Keratinocyte (primary cell): ENCODE data around the gene MALT1. TPM values are rescaled to one million over a fixed set of nuclear protein-coding genes. Genes with fewer than 3 reads are reported as not detected.

Experiments used
- DNase-seq: peaks from one replicate; pipeline ENCODE4 v3.0.0-alpha.2; 2011; ENCODE audit warnings: low read depth, missing footprints, low spot score
- FAIRE-seq: peaks from 2 replicates; lab custom pipeline; 2011; peaks lifted over from hg19 to GRCh38; lab: Jason Lieb, UNC
- H2AFZ ChIP-seq: 2 replicates; pipeline ENCODE4 v1.6.0; 2012; ENCODE audit warnings: low read length, control low read depth, inconsistent platforms; ENCODE audit not compliant: control insufficient read depth
- H3K27ac ChIP-seq: 2 replicates; pipeline ENCODE4 v1.5.1; 2011; ENCODE audit warnings: low read length; ENCODE audit not compliant: control insufficient read depth, insufficient read depth
- H3K27me3 ChIP-seq: 3 replicates; pipeline ENCODE4 v1.6.0; 2011; ENCODE audit warnings: low read length; ENCODE audit not compliant: control insufficient read depth, insufficient read depth; ENCODE audit errors: extremely low read depth
- H3K36me3 ChIP-seq, 2 experiments: 2 replicates in 1 of 2; 3 replicates in 1 of 2; pipeline ENCODE4 v1.5.1; 2011; ENCODE audit warnings: low read length in 2 of 2, mild to moderate bottlenecking in 1 of 2; ENCODE audit not compliant: control insufficient read depth in 2 of 2, insufficient read depth in 2 of 2; ENCODE audit errors: extremely low read depth in 1 of 2
- H3K4me1 ChIP-seq: 3 replicates; pipeline ENCODE4 v1.5.1; 2011; ENCODE audit warnings: low read length; ENCODE audit not compliant: control insufficient read depth, insufficient read depth; ENCODE audit errors: extremely low read depth
- H3K4me2 ChIP-seq: 3 replicates; pipeline ENCODE4 v1.6.0; 2011; ENCODE audit warnings: low read depth, low read length; ENCODE audit not compliant: control insufficient read depth, insufficient read depth; ENCODE audit errors: extremely low read depth
- H3K4me3 ChIP-seq, 3 experiments: fragments of 200-600 bp in 1 of 3; sonication (generic) in 1 of 3; 2 replicates in 2 of 3; 3 replicates in 1 of 3; pipeline ENCODE4 v1.5.1; 2011 to 2016; ENCODE audit warnings: low read length in 3 of 3, mild to moderate bottlenecking in 3 of 3, control low read depth in 2 of 3, inconsistent platforms in 1 of 3, low read depth in 1 of 3, mixed read lengths in 1 of 3, mixed run types in 1 of 3, moderate library complexity in 1 of 3; ENCODE audit not compliant: control insufficient read depth in 2 of 3, insufficient read depth in 2 of 3; ENCODE audit errors: extremely low read depth in 1 of 3
- H3K79me2 ChIP-seq: 2 replicates; pipeline ENCODE4 v1.6.0; 2012; ENCODE audit warnings: low read length; ENCODE audit not compliant: control insufficient read depth, insufficient read depth
- H3K9ac ChIP-seq: 3 replicates; pipeline ENCODE4 v1.6.0; 2011; ENCODE audit warnings: low read length; ENCODE audit not compliant: control insufficient read depth, insufficient read depth; ENCODE audit errors: extremely low read depth
- H3K9me1 ChIP-seq: 3 replicates; pipeline ENCODE4 v1.6.0; 2011; ENCODE audit warnings: low read length; ENCODE audit not compliant: control insufficient read depth, insufficient read depth; ENCODE audit errors: extremely low read depth
- H3K9me3 ChIP-seq: 2 replicates; pipeline ENCODE4 v1.5.1; 2012; ENCODE audit warnings: low read depth, low read length; ENCODE audit not compliant: control insufficient read depth
- H4K20me1 ChIP-seq: 3 replicates; pipeline ENCODE4 v1.6.0; 2011; ENCODE audit warnings: low read length; ENCODE audit not compliant: control insufficient read depth, insufficient read depth; ENCODE audit errors: extremely low read depth
- CTCF ChIP-seq, 3 experiments: IDR thresholded peaks in 1 of 3; conservative IDR thresholded peaks in 1 of 3; optimal IDR thresholded peaks in 1 of 3; 2 replicates in 2 of 3; 3 replicates in 1 of 3; pipeline versions ENCODE3 to v1.5.1; 2011; ENCODE audit warnings: low read length in 3 of 3, mild to moderate bottlenecking in 3 of 3, moderate library complexity in 2 of 3, control low read depth in 1 of 3, inconsistent platforms in 1 of 3; ENCODE audit not compliant: insufficient read depth in 2 of 3; ENCODE audit errors: extremely low read depth in 1 of 3
- EZH2 ChIP-seq: IDR thresholded peaks from one replicate; pipeline ENCODE4 v1.6.1; 2012; ENCODE audit warnings: inconsistent platforms, mild to moderate bottlenecking, low read length, moderate library complexity
- dilution Hi-C: fragments of 300-500 bp; cut with MboI; formaldehyde crosslinking; loops from one replicate; pipeline ENCODE4 v1.7.0; 2020; ENCODE audit warnings: low sequenced_read_pairs; ENCODE audit not compliant: extremely low pct_ligation_motif_present
- polyA plus RNA-seq, 5 experiments: library from polyadenylated mRNA; depleted of rRNA in 3 of 5; stranded (reverse) in 3 of 5; stranded (forward) in 1 of 5; unstranded in 1 of 5; fragments of >200 nt; gene quantifications; 1 replicate in 1 of 5; 2 replicates in 3 of 5; 3 replicates in 1 of 5; pipeline versions ENCODE4 v1.2.1 to v1.2.3, GENCODE V29; 2011 to 2012; ENCODE audit warnings: missing spikeins in 2 of 5, low read depth in 1 of 5, low replicate concordance in 1 of 5

The MALT1 gene
- polyA plus RNA-seq, 1 donor (not counting 4 experiments of a cell fraction or from before 2014, with no cell fraction given) = 52.1 TPM

DNA sequence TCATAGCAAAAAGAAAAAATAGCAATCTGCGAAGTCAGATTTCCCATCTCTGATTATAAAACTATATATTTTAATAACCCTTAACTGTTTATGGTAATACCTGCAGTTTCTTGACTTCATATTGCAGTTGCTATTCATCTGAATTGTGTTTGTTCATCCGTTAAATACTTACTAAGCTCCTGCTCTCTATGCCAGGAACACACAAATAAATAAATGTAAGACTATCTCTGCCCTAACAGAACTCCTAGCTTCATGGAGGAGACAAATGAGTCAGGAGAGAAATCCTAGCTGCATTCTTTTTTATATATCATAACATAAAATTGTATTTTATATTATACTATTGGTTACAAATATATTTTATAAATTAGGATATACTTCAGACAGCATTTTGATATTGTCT is 61.2 kb downstream of the MALT1 start:
- Histone ChIP-seq H3K36me3 (peaks cover 12 to 16% of the 10 kb centered on the region in 2 experiments), H3K9ac (no peak overlapping the region), H2AFZ (no peak overlapping the region), H4K20me1 (no peaks in the 10 kb centered on the region), H3K9me1 (no peaks in the 10 kb centered on the region), H3K4me1 (no peaks in the 10 kb centered on the region), H3K27ac (no peak overlapping the region), H3K9me3 (no peaks in the 10 kb centered on the region), H3K79me2 (no peaks in the 10 kb centered on the region), H3K27me3 (no peaks in the 10 kb centered on the region), H3K4me3 (no peak overlapping the region), H3K4me2 (no peak overlapping the region)
- no peak for TF ChIP-seq EZH2
- dilution Hi-C loops = no loop called here
- DNase-seq = no peak
- no peak for FAIRE-seq

- Histone ChIP-seq H4K20me1 (no peaks in the 10 kb centered on the region), H3K4me1 (no peaks in the 10 kb centered on the region), H3K4me2 (no peak overlapping the region), H3K36me3 (peaks cover 16 to 19% of the 10 kb centered on the region in 2 experiments), H3K79me2 (no peaks in the 10 kb centered on the region), H3K9me3 (no peaks in the 10 kb centered on the region), H2AFZ (no peak overlapping the region), H3K27me3 (no peaks in the 10 kb centered on the region), H3K9me1 (no peaks in the 10 kb centered on the region), H3K9ac (no peak overlapping the region), H3K27ac (no peak overlapping the region), H3K4me3 (no peak overlapping the region)
- dilution Hi-C loops = no loop called here
- FAIRE-seq (no peak), DNase-seq (no peak)
- TF ChIP-seq EZH2 (no peak), CTCF (optimal IDR thresholded peaks at IDR 0.05 in 1 of 3, IDR thresholded peaks at IDR 0.05 in 1 of 3, conservative IDR thresholded peaks at IDR 0.05 in 1 of 3; ENCODE audit: extremely low read depth in 1 of 3, insufficient read depth in 2 of 3, low read length in 3 of 3) (no peak)
Observed at GRCh38 chr18:58733866-58734265, 62.6 kb downstream of the MALT1 start.

GRCh38 chr18:58738322-58738721 is 67.1 kb downstream of the MALT1 start:
- Histone ChIP-seq H3K4me1 (no peaks in the 10 kb centered on the region), H3K27me3 (no peaks in the 10 kb centered on the region), H2AFZ (no peak overlapping the region), H3K9me3 (no peaks in the 10 kb centered on the region), H3K4me3 (no peak overlapping the region), H4K20me1 (no peaks in the 10 kb centered on the region), H3K27ac (no peak overlapping the region), H3K36me3 (peaks cover 15 to 25% of the 10 kb centered on the region in 2 experiments), H3K9ac (no peak overlapping the region), H3K79me2 (no peaks in the 10 kb centered on the region), H3K4me2 (no peak overlapping the region), H3K9me1 (no peaks in the 10 kb centered on the region)
- dilution Hi-C loops = no loop called here
- FAIRE-seq (no peak), DNase-seq (no peak)
- TF ChIP-seq CTCF (optimal IDR thresholded peaks at IDR 0.05 in 1 of 3, IDR thresholded peaks at IDR 0.05 in 1 of 3, conservative IDR thresholded peaks at IDR 0.05 in 1 of 3; ENCODE audit: extremely low read depth in 1 of 3, insufficient read depth in 2 of 3, low read length in 3 of 3) (no peak), EZH2 (no peak)
